ENCODE results near the gene PCDHGA6. TPM values are rescaled to one million over a fixed set of nuclear protein-coding genes. Genes with fewer than 3 reads are reported as not detected.
"Not testable (repeated sequence)": the region's sequence is repeated elsewhere in the genome, so short reads cannot be mapped to it uniquely, and the experiment has no call there.

PCDHGA6 gene
- total RNA-seq, 6 experiments from 2014 or later, result 1.8 to 2.8 (median 2.8) TPM

- peaks cover 61% of the 10 kb centered on the region for H3K36me3 Mint-ChIP-seq (ENCODE audit: low read depth)
- DNase-seq, result peak; percentile 83
- peaks cover 50% of the 10 kb centered on the region for H3K9me3 Mint-ChIP-seq
- not testable (repeated sequence) for H3K27me3 Mint-ChIP-seq (ENCODE audit: insufficient read depth)
- H3K4me1 Mint-ChIP-seq (ENCODE audit: low read depth), result peaks cover 25% of the 10 kb centered on the region
- H3K27ac Mint-ChIP-seq, result peak within 1 kb of the TSS; percentile 79; the same call in 1 of the 2 replicates
- H3K4me3 Mint-ChIP-seq, result peak within 1 kb of the TSS; percentile 90
- peak; percentile 86 for TF ChIP-seq CTCF (IDR thresholded peaks at IDR 0.05)
Measured at GRCh38 chr5:141417494-141418172, 43.9 kb downstream of the PCDHGA6 start, which contains the start of gene PCDHGB7. Gene PCDHGB7 (plus strand): TSS chr5:141417677. CDS start chr5:141417860, 183 bp downstream.

- Mint-ChIP-seq H3K4me1 (ENCODE audit: low read depth) (peaks cover 35% of the 10 kb centered on the region), H3K36me3 (ENCODE audit: low read depth) (peaks cover 54% of the 10 kb centered on the region), H3K4me3 (peak overlapping the region; percentile 90; the same call in 1 of the 2 replicates), H3K27me3 (ENCODE audit: insufficient read depth) (peaks cover 2% of the 10 kb centered on the region), H3K27ac (no peak overlapping the region), H3K9me3 (peaks cover 47% of the 10 kb centered on the region)
- no peak for DNase-seq
- TF ChIP-seq CTCF (IDR thresholded peaks at IDR 0.05), result no peak
Measured at GRCh38 chr5:141419074-141419880, 45.6 kb downstream of the PCDHGA6 start.

- Mint-ChIP-seq H3K27ac (peak within 1 kb of the TSS; percentile 69; the same call in 1 of the 2 replicates), H3K4me1 (ENCODE audit: low read depth) (peaks cover 44% of the 10 kb centered on the region), H3K36me3 (ENCODE audit: low read depth) (peaks cover 57% of the 10 kb centered on the region), H3K9me3 (peaks cover 47% of the 10 kb centered on the region), H3K27me3 (ENCODE audit: insufficient read depth) (peaks cover 4% of the 10 kb centered on the region), H3K4me3 (peak within 1 kb of the TSS; percentile 88)
- DNase-seq, result peak; percentile 23
- peak; percentile 82 for TF ChIP-seq CTCF (IDR thresholded peaks at IDR 0.05)
Measured at GRCh38 chr5:141420855-141421488, 47.3 kb downstream of the PCDHGA6 start, which contains the start of gene PCDHGA11. Gene PCDHGA11 (plus strand): TSS chr5:141421051. CDS start chr5:141421228, 177 bp downstream.

GRCh38 chr5:141421489-141421855 lies 47.8 kb downstream of the PCDHGA6 start:
- peak overlapping the region; percentile 88 for H3K4me3 Mint-ChIP-seq
- H3K27ac Mint-ChIP-seq, result no peak overlapping the region; the same call in 1 of the 2 replicates
- H3K9me3 Mint-ChIP-seq, result peaks cover 48% of the 10 kb centered on the region
- peaks cover 4% of the 10 kb centered on the region for H3K27me3 Mint-ChIP-seq (ENCODE audit: insufficient read depth)
- peaks cover 62% of the 10 kb centered on the region for H3K36me3 Mint-ChIP-seq (ENCODE audit: low read depth)
- no peak for DNase-seq
- no peak for TF ChIP-seq CTCF (IDR thresholded peaks at IDR 0.05)
- H3K4me1 Mint-ChIP-seq (ENCODE audit: low read depth), result peaks cover 44% of the 10 kb centered on the region

GRCh38 chr5:141422742-141423291 lies 49.1 kb downstream of the PCDHGA6 start:
- Mint-ChIP-seq H3K9me3 (peaks cover 55% of the 10 kb centered on the region), H3K27ac (no peak overlapping the region)

More at GRCh38 chr5:141422742-141423291, 49.1 kb downstream of the PCDHGA6 start:
- Mint-ChIP-seq H3K4me3 (no peak overlapping the region), H3K27me3 (ENCODE audit: insufficient read depth) (peaks cover 2% of the 10 kb centered on the region; the same call in 1 of the 2 replicates), H3K4me1 (ENCODE audit: low read depth) (peaks cover 42% of the 10 kb centered on the region), H3K36me3 (ENCODE audit: low read depth) (peaks cover 66% of the 10 kb centered on the region)
- no peak for TF ChIP-seq CTCF (IDR thresholded peaks at IDR 0.05)
- DNase-seq, result no peak

Data from HFFc6 (cell line).